Loucy (cell line): ENCODE data around the gene SEC16A.

ENCODE experiments used
- H2AFZ ChIP-seq: fragments of 200-600 bp; sonication (generic); 2 replicates; pipeline ENCODE4 v1.6.0; 2016; ENCODE audit warnings: antibody characterized with exemption, mild to moderate bottlenecking, low read length, moderate library complexity
- H3F3A ChIP-seq: fragments of 200-600 bp; 2 replicates; pipeline ENCODE4 v1.6.0; 2016; ENCODE audit warnings: antibody characterized with exemption, low read depth, mild to moderate bottlenecking
- H3K27me3 ChIP-seq: fragments of 200-600 bp; sonication (generic); 2 replicates; pipeline ENCODE4 v1.6.1; 2014; ENCODE audit warnings: low read length, mild to moderate bottlenecking; ENCODE audit not compliant: insufficient read depth, poor library complexity, severe bottlenecking
- H3K36me3 ChIP-seq: fragments of 200-600 bp; sonication (generic); 2 replicates; pipeline ENCODE4 v1.6.1; 2016; ENCODE audit warnings: low read length; ENCODE audit not compliant: insufficient read depth
- H3K4me1 ChIP-seq: fragments of 200-600 bp; sonication (generic); 2 replicates; pipeline ENCODE4 v1.5.1; 2014; ENCODE audit warnings: low read length, mild to moderate bottlenecking; ENCODE audit not compliant: insufficient read depth, poor library complexity, severe bottlenecking
- H3K4me2 ChIP-seq: fragments of 200-600 bp; sonication (generic); 2 replicates; pipeline ENCODE4 v1.6.0; 2014; ENCODE audit warnings: antibody characterized with exemption, low read length, low read depth, mild to moderate bottlenecking; ENCODE audit not compliant: poor library complexity, severe bottlenecking
- H3K4me3 ChIP-seq: fragments of 200-600 bp; sonication (generic); 2 replicates; pipeline ENCODE4 v1.5.1; 2014; ENCODE audit warnings: low read length, mild to moderate bottlenecking, mixed read lengths; ENCODE audit not compliant: poor library complexity, severe bottlenecking
- H3K79me2 ChIP-seq: fragments of 200-600 bp; sonication (generic); 2 replicates; pipeline ENCODE4 v1.6.1; 2014; ENCODE audit warnings: low read length; ENCODE audit not compliant: insufficient read depth
- H3K9ac ChIP-seq: fragments of 200-600 bp; sonication (generic); 2 replicates; pipeline ENCODE4 v1.6.0; 2014; ENCODE audit warnings: mild to moderate bottlenecking, low read depth, low read length, moderate library complexity; ENCODE audit not compliant: poor library complexity, severe bottlenecking
- H3K9me2 ChIP-seq: fragments of 200-600 bp; sonication (generic); replicated peaks from 2 replicates; pipeline ENCODE4 v1.6.1; 2016; ENCODE audit warnings: low read depth, low read length, mixed read lengths
- H3K9me3 ChIP-seq: fragments of 200-600 bp; sonication (generic); 2 replicates; pipeline ENCODE4 v1.6.1; 2014; ENCODE audit warnings: mild to moderate bottlenecking, antibody characterized with exemption, low read length, low read depth; ENCODE audit not compliant: insufficient read depth
- H4K20me1 ChIP-seq: fragments of 200-600 bp; sonication (generic); 2 replicates; pipeline ENCODE4 v1.6.0; 2014; ENCODE audit warnings: antibody characterized with exemption, low read length, mild to moderate bottlenecking; ENCODE audit not compliant: insufficient read depth, poor library complexity, severe bottlenecking
- EZH2phosphoT487 ChIP-seq: fragments of 200-600 bp; IDR thresholded peaks from 2 replicates; pipeline ENCODE4 v1.6.1; 2018; ENCODE audit warnings: antibody characterized with exemption, mild to moderate bottlenecking, moderate library complexity, borderline replicate concordance
- TF ChIP-seq, protein P1 (sequence below): fragments of 200-600 bp; sonication (generic); conservative IDR thresholded peaks from 2 replicates; pipeline ENCODE4 v1.5.1; 2014; ENCODE audit warnings: mild to moderate bottlenecking, antibody characterized with exemption, low read length

SEC16A gene

DNA sequence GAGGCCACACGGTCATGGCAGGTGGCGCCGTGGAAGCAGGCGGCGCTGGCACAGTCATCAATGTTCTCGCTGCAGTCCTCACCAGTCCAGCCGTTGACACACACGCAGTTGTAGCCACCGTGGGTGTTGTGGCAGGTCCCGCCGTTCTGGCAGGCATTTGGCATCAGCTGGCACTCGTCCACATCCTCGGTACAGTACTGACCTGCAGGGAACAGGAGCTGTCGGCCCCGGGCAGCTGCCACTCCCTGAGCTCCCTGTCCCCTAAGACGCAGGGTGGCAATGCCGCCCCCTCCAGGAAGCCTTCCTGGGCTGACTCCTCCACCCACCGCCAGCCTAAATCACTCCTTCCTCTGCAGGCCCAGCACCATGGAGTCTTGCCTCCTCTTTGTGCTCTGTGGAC lies 35.8 kb upstream of the SEC16A start:
- Histone ChIP-seq H3K9ac (no peak overlapping the region), H3K9me2 (no peaks in the 10 kb centered on the region), H3K4me2 (no peak overlapping the region), H3K36me3 (no peaks in the 10 kb centered on the region; the same call in 1 of the 2 replicates), H3K4me1 (no peaks in the 10 kb centered on the region), H3K79me2 (no peaks in the 10 kb centered on the region), H2AFZ (no peak overlapping the region), H3K4me3 (no peak overlapping the region), H4K20me1 (no peaks in the 10 kb centered on the region), H3F3A (no peaks in the 10 kb centered on the region), H3K27me3 (no peaks in the 10 kb centered on the region), H3K9me3 (no peaks in the 10 kb centered on the region)
- no peak for TF ChIP-seq EZH2phosphoT487
- TF ChIP-seq, protein P1, sequence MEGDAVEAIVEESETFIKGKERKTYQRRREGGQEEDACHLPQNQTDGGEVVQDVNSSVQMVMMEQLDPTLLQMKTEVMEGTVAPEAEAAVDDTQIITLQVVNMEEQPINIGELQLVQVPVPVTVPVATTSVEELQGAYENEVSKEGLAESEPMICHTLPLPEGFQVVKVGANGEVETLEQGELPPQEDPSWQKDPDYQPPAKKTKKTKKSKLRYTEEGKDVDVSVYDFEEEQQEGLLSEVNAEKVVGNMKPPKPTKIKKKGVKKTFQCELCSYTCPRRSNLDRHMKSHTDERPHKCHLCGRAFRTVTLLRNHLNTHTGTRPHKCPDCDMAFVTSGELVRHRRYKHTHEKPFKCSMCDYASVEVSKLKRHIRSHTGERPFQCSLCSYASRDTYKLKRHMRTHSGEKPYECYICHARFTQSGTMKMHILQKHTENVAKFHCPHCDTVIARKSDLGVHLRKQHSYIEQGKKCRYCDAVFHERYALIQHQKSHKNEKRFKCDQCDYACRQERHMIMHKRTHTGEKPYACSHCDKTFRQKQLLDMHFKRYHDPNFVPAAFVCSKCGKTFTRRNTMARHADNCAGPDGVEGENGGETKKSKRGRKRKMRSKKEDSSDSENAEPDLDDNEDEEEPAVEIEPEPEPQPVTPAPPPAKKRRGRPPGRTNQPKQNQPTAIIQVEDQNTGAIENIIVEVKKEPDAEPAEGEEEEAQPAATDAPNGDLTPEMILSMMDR: no peak

DNA sequence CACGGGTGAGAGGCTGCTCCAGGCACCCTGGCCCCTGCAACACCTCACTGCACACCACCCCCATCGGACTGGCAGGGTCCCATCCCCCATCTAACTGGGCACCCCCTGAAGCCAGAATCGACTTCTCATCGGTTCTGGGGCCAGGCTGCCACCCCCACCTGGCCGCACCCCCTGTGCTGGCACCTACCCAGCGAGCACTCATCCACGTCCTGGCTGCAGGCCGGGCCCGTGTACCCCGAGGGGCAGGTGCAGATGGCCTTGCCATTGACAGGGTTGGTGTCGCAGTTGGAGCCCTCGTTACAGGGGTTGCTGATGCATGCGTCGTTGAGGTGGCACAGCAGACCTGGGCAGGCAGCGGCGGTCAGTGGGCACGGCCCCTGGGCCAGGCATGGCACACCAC lies 35.1 kb upstream of the SEC16A start:
- no peaks in the 10 kb centered on the region for H3K79me2 ChIP-seq
- H3K36me3 ChIP-seq: peaks cover 3% of the 10 kb centered on the region; the same call in 1 of the 2 replicates

DNA sequence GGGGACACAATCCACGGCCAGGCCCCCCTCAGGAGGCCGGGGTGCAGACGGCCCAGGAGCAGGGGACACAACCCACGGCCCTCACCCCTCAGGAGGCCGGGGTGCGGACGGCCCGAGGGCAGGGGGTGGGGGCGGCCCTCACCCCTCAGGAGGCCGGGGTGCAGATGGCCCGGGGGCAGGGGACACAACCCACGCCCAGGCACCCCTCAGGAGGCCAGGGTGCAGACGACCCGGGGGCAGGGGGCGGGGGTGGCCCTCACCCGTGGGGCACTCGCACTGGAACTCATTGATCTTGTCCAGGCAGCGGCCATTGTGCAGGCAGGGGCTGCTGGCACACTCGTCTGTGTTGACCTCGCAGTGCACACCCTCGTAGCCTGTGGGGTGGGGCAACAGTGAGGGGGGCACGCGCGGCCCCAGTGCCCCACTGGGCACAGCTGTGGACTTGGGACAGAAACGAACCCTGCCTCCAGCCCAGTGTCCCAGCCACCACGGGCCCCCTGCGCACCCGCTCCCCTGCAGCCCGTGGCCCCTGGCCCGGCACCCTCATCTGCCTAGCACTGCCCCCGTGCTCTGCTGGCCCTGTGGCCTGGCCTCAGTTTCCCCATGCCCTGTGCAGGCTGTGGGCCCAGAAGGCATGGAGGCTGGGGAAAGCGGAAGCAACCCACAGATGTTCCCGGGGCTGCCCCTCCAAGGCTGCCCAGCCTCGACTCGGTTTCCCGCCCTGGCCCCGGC lies 34.3 kb upstream of the SEC16A start:
- peaks cover 5% of the 10 kb centered on the region; the same call in 1 of the 2 replicates for H3K36me3 ChIP-seq
- H3K4me3 ChIP-seq: no peak overlapping the region
- no peaks in the 10 kb centered on the region for H3K9me2 ChIP-seq
- no peak overlapping the region for H3K4me2 ChIP-seq
- no peaks in the 10 kb centered on the region for H4K20me1 ChIP-seq
- no peak overlapping the region for H3K9ac ChIP-seq
- no peak overlapping the region for H2AFZ ChIP-seq
- H3K9me3 ChIP-seq: no peaks in the 10 kb centered on the region
- H3K79me2 ChIP-seq: no peaks in the 10 kb centered on the region
- H3K27me3 ChIP-seq: no peaks in the 10 kb centered on the region
- H3K4me1 ChIP-seq: no peaks in the 10 kb centered on the region
- no peak for TF ChIP-seq EZH2phosphoT487
- TF ChIP-seq, protein P1: no peak
- H3F3A ChIP-seq: no peaks in the 10 kb centered on the region

More for the DNA sequence above, 35.1 kb upstream of the SEC16A start:
- no peak overlapping the region for H2AFZ ChIP-seq
- no peaks in the 10 kb centered on the region for H3K4me1 ChIP-seq
- H3K9me2 ChIP-seq: no peaks in the 10 kb centered on the region
- no peak overlapping the region for H3K9ac ChIP-seq
- H3F3A ChIP-seq: no peaks in the 10 kb centered on the region
- TF ChIP-seq, protein P1: no peak
- TF ChIP-seq EZH2phosphoT487: no peak
- H3K9me3 ChIP-seq: no peaks in the 10 kb centered on the region
- no peak overlapping the region for H3K4me3 ChIP-seq
- no peaks in the 10 kb centered on the region for H4K20me1 ChIP-seq
- no peaks in the 10 kb centered on the region for H3K27me3 ChIP-seq
- H3K4me2 ChIP-seq: no peak overlapping the region
